Stimulated activated naive CD8-positive, alpha-beta T cell treated with anti-CD3 and anti-CD28 coated beads, Interleukin-15, Interleukin-2, amounts not matched to agents 100 U/mL and 50 U/mL, for 24 hours (primary cell): ENCODE measurements around the gene LAMP1.
A peak's percentile ranks its signal among the peaks of the same experiment; 100 is the strongest.
"Not testable (repeated sequence)": the region's sequence is repeated elsewhere in the genome, so short reads cannot be mapped to it uniquely, and the experiment has no call there.

Experiments used
- ATAC-seq: fragments of 150-1000 bp; cut with Tn5 transposase; one replicate; pipeline ENCODE4 v1.10.0; 2021
- DNase-seq: peaks from one replicate; pipeline ENCODE4 v3.0.0; 2021

The LAMP1 gene, protein sequence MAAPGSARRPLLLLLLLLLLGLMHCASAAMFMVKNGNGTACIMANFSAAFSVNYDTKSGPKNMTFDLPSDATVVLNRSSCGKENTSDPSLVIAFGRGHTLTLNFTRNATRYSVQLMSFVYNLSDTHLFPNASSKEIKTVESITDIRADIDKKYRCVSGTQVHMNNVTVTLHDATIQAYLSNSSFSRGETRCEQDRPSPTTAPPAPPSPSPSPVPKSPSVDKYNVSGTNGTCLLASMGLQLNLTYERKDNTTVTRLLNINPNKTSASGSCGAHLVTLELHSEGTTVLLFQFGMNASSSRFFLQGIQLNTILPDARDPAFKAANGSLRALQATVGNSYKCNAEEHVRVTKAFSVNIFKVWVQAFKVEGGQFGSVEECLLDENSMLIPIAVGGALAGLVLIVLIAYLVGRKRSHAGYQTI

DNA sequence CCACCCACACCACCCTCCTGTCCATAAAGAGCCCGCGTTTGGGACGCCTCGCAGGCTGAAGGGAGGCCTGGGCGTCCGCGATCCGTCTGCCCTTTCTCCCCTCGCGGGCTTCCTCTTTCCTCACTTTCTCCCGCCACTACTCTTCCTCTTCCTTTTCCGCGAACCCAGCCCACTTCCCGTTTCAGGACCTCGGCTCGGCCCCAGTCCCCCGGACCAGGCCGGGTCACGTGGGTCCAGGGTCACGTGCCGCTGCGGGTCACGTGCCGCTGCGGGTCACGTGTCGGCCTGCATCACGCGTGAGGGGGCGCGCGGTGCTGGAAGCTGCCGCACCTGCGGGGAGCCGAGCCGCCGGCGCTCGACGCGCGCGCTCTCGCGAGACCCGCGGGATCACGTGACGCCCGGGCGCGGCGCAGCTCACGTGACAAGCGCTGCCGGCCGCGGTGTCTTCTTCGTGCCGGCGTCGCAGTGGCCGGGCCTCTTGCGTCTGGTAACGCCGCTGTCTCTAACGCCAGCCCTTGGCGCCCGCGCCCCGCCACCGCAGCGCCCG is at the start of gene LAMP1:
Gene LAMP1, plus strand, starts transcription at position 417 of the 547 bp plus-strand sequence. CDS start 196 bp downstream, outside the sequence.
- peak; percentile 100 for DNase-seq
- peak; percentile 87 for ATAC-seq

DNA sequence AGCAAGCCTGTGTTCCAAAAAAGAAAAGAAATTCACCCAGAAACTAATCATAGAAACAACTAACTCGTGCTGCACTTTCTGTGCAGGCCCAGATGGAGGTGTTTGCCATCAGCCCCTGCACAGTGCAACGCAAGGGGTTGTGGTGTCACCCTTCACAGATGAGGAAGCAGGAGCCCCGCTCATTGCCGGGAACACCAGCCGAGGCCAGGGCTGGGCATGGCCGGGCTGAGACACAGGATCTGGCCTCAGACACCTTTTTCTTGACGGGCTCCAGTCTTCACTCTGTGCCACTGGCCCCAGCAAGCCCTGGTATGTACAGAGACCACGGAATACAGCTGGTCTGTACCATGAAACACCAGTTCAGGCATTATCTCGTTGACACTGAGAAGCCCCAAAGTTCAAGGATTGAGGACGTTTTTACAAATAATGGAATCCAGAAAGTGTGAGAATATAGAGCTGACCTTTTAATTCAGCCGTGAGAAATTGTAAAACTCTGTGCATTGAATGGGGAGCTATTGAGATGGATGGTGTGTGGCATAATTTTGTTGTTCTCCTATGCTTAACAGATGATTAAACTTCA is 44.4 kb upstream of the LAMP1 start:
- no peak for DNase-seq

DNA sequence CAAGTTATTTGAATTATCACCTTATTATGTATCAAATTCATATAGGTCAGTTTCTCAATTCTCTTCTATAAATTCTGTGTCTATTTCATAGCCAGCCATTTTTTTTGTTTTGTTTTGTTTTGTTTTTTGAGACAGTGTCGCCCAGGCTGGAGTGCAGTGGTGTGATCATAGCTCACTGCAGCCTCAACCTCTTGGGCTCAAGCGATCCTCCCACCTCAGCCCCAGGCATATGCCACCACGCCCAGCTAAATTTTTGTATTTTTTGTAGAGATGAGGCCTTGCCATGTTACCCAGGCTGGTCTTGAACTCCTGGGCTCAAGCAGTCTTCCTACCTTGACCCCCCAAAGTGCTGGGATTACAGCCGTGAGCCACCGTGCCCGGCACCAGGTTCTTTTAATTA is 39.1 kb upstream of the LAMP1 start:
- ATAC-seq, DNase-seq: not testable (repeated sequence)

More for the DNA sequence above, 44.4 kb upstream of the LAMP1 start:
- ATAC-seq = no peak

DNA sequence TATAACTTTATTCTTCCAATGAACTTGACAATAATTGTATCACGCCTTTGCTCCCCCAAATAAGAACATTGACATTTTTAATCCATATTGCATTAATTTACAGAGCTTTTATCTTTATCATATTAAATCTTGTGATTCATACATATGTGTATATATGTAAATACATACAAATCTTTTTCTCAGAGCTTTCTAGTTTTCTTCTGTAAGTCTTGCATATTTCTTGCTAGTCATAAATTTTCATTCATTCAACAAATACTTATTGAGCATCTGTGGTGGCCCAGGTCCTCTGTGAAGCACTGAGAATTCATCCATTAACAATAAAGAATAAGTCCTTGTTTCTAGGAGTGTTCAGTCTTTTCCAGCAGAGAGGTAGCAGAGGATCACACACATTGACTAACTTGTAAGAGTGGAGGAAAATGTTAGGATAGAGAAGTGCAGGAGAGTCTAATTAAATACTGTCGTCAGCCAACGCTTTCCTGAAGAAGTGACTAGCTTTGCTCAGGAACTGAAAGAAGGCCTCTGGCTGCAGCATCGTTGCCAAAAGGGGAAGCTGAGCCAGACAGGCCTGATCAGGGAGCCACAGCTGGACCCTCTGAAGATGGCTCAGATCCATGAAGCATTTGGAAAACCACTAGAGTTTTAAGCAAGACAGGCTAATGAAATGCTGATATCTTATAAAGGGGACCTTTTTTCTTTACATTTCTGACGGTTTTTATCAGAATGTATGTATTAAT is 38.6 kb upstream of the LAMP1 start:
- ATAC-seq (no peak), DNase-seq (no peak)

DNA sequence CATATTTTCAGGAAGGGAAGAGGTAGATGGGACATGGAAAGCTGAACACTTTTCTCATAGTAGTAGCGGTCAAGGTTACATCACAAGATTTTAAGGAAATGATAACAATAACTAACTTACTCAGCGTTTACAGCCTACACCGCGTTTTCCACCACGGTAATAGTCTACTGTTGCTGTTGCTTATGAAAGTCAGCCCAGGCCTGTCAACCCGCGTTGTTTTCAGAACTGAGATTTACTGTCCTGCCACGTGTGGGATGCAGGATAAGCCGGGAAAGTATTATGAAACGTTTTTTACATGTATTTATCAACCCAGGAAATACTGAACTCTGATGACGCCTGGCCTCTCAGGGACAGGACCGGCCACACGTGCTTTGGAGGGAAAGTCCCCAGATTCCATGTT is 36.0 kb upstream of the LAMP1 start:
- DNase-seq = no peak
- no peak for ATAC-seq

DNA sequence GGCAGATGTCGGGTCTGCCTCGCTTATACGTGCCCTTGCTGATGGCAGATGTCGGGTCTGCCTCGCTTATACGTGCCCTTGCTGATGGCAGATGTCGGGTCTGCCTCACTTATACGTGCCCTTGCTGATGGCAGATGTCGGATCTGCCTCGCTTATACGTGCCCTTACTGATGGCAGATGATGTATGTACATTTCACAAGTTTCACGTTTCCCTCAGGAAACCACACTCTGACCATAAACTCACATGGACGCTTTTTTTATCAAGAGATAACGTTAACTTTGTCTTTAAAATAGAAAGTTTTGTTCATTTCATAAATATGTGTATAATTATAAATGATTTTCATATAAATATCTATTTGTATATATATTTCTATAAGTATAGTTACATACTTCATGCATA is 34.0 kb upstream of the LAMP1 start:
- not testable (repeated sequence) for ATAC-seq, DNase-seq

DNA sequence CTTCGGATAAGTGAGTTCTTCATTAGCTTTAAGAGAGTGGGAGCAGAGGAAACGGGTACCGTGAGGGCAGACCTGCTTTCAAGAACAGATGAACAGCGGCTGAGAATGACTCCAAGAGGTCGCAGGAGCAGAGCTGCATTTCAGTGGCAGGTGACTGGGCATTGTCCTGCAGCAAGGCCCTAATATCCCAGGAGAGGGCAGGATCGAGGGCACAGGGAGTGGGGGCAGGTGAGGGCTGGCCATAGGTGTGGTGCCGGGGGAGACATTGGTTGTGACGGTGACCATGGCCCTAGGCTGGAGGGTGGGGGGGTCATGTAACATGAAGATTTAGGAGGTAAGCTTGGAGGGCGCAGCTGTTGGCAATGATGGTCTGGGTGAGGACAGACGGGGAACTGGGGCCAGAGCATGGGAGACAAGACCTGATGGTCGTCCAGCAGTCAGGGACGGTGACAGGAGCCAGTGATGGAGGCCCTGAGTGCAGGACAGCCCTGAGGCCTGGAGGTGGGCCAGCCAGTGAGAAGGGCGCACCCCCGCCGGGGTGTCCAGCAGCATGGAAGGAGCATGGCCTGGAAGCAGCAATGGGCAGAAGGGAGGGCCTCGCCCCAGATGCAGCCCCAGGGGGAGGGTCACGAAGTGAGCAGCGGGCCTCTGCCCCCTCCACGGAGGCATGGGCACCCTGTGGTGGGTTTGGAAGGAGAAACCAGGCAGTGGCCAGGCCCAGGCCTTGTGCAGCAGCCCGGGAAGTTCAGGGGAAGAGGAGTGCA is 29.2 kb upstream of the LAMP1 start:
- ATAC-seq (peak; percentile 28), DNase-seq (no peak)

DNA sequence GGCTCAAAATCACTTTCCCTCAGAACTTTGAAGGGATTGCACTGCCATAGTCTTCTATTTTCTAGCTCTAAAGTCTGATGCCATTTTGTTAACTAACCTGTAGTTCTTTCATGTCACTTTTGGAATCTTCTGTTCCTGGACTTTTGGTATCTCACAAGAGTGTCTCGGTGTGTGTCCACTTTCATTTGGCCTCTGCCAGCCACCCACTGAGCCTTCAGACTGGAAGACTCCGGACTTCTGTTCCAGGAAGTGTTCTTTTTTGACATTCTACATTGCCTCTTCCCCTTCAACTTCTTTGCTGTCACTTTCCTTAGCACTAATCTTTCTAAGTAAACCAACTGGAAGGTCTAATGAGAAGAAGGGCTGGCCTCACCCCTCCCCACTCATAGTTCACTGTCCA is 25.0 kb upstream of the LAMP1 start:
- ATAC-seq (no peak), DNase-seq (no peak)

DNA sequence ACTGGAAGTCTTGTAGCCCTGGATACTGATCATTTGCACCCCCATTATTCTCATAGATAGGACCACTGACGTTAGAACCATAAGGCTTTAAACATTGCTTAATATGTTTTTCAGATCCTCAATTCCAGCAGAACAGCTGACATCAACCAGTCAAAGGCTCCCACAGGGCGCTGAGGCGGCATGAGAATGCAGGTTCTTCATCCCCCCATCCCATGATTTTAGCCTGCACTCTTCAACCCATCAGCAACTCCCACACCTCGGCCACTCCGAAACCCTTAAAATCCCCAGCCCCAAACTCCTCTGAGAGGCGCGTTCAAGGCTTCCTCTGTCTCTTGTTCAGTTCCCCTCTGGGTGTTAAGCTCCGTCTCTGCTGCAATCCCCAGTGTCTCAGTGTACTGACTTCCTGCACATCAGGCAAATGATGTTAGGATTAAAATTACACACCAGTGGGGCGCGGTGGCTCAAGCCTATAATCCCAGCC is 24.3 kb upstream of the LAMP1 start:
- ATAC-seq (no peak), DNase-seq (no peak)

DNA sequence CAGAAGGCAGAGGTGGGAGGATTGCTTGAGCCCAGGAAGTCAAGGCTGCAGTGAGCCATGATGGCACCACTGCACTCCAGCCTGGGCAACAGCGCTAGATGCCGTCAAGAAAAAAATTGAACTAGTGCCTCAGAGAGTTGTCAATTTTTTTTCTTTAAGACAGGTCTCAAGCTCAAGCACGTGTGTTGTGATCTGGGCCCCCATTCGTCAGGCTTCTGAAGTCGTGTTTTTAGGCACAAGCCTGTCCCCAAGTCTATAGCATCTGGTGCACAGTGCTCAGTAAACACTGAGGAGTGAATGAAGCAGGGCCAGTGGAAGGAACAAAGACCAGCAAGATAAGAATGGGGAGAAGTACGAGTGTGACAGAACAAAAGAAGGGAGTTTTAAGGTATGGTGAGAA is 23.7 kb upstream of the LAMP1 start:
- DNase-seq (no peak), ATAC-seq (no peak)

DNA sequence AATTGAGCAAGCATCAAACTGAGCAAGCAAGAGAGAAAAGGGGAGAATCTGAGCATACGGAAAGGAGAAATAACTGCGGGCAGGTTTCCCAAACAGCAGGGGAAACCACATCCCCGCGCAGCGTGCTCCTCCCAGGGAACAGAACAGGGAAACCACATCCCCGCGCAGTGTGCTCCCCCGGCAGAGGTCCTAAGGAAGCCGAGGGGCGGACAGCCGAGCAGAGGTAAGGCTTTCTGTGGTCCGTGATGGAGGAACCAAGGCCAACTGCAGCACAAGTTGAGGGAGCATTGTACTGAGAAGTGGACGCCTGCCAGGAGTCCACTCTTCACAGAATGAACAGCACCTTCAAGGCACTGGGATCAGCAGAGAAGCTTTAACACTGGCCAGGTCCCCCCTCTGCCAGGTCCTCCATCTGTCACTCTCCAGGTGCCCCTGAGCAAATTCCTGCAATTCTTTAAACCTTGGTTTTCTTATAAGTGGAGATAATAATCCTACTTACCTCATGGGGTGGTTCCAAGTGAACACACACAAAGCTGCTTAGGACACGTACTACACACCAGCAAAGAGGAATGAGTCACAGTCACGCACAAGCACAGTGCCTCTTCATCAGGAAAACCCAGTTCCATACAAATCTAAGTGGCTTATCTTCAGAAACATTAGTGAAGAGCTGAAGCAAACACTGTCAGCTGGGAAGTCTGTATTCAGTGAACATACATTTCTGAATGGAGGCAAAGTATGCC is 23.0 kb upstream of the LAMP1 start:
- ATAC-seq (peak; percentile 15), DNase-seq (no peak)

DNA sequence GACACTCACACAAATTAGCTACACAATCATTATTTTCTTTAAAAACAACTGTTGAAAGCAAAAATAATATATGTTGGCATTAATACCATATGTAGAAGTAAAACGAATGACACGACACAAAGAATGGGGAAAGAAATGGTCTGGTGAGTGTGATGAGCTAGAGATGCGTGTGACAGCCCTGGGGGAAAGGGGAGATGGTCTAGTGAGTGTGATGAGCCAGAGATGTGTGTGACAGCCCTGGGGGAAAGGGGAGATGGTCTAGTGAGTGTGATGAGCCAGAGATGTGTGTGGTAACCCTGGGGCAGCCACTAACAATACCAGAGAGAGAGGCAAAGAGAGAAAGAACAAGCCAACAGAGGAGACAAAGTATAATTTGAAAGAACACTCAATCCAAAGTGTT is 22.3 kb upstream of the LAMP1 start:
- DNase-seq = no peak
- no peak for ATAC-seq

DNA sequence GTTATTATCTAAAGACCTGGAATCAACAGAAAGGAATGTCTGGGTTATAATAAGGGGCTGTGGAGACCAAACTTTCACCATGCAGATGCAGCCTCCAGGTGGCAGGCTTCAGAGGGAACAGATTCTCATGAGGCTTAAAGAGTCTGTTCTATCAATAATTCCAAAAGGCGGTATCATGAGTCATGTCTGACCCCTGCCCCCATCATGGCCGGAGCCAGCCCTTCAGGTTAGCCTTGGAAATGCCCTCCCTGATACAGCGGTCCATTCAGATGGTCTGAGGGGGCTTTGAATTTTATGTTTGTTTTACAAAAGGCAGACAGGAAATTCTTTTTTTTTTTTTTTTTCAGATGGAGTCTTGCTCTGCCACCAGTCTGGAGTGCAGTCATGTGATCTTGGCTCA is 21.7 kb upstream of the LAMP1 start:
- ATAC-seq (peak; percentile 78), DNase-seq (peak; percentile 32)

DNA sequence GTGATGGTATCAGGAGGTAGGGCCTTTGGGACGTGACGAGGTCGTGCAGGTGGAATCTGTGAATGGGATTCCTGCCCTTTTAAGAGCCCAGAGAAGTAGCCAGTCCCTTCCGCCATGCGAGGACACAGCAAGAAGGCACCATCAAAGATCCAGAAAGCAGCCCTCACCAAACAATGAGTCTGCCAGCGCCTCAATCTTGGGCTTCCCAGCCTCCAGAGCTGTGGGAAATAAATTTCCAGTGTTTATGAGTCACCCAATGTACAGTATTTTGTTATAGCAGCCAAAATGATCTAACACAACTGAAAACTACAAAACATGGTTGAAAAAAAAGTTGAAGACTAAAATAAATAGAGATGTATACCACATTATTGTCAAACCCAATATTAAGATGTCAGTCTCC is 16.9 kb upstream of the LAMP1 start:
- no peak for ATAC-seq

DNA sequence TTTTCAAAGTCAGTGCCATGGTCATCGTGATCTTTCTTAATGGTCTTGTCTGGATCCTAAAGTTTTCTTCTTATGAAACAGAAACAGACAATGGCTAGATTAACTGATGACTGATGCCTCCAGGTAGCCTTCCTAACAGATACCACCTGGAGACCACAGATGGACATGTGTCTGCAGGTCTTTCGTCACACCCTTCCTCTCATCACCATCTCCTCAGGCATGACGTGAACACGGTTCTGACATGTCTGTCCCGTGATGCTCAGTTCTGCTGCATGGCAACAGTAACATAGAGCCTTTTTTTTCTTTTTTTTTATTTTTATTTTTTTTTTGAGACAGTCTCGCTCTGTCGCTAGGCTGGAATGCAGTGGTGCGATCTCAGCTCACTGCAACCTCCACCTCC is 13.1 kb upstream of the LAMP1 start:
- ATAC-seq = no peak

More for the DNA sequence above, 16.9 kb upstream of the LAMP1 start:
- DNase-seq = no peak

DNA sequence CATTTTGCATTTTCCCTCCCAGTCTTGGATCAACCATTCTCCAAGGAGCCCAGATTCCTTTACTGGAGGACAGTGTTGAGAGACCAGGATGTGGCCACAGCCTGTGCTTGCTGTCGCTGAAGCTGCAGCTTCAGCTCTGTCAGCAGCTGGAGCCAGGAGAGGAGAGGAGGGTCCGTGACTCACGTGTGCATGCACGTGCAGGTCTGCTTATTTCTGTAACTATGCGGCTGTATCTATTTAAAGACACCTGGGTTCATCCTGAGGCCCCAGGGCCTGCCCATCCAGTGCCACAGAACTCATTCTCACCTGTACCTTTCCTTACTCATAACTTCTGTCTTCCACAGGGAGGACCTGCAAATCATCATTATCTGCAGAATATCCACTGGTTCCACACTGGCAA is 8.2 kb upstream of the LAMP1 start:
- DNase-seq = no peak
- ATAC-seq = no peak

More for the DNA sequence above, 13.1 kb upstream of the LAMP1 start:
- no peak for DNase-seq

DNA sequence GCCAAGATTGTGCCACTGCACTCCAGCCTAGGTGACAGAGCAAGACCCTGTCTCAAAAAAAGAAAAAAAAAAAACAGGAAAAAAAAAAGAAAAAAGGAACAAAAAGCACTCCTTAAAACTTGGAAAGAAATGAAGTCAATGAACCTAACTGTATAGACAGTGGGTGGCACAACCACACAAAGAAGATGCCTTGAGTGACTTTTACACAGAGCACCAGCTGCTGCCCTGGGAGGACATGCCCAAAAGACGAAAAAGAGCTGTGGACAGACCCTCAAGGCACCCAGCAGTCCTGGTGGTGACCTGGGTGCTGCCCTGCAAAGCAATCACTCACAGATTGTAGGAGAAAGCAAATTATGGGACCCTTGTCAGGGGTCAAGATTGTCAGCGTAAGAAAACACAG is 5.9 kb upstream of the LAMP1 start:
- DNase-seq (no peak), ATAC-seq (no peak)

DNA sequence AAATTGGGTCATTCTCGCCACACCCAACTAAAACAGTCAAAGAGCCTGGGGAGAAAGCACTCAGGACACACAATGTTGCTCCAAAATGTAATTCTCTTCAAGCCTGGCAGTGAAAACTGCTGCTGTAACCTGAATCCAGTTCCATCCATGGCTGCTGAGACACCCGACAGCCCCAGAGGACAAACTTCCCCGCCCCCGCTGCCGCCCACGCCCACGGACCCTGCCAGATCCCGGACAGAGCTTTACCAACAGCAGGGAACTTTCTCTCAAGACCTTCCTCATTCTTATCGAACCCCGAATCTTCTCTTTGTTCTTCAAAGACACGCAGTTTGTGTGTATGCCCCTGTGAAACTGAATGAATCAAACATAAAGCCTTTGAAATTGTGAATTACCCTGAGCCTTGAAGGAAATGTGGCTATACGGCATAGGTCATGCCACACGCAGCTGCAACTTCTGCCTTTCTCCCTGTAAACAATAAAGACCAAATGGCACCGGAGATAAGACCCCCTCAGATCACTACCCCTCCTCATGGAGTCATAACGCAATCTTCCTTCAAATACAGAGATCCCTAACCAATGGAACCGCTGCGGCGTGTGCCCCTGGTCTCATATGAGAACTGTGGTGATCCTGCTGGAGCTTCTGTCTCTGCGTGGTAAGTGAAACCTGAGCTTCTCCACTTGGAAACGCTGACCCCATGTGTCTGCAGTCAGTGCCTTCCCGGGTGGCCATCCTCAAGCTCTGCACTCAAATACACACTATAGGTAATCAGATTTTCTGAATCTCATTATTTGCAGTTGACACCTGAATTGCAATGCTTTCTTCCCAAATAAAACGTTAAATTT is 4.8 kb upstream of the LAMP1 start:
- DNase-seq (peak; percentile 36), ATAC-seq (peak; percentile 25)

DNA sequence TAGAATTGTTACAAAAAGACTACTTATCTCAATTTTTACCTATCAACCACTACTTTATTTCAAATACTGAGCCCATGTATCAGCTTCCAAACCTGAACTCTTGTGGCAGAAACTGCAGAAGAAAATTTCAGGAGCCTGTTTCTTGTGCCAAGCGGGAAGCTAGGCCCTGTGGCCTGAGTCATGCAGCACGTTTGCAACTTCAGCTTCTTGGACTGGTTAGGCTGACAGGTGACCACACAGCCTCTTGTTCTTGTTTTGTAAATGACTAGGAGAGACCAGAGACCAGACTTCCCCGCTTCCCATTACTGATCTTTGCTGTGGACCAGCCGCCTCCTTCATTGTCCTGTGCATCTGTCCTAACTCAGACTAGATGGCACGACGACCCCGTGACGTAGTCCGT is 3.4 kb upstream of the LAMP1 start:
- DNase-seq = no peak
- no peak for ATAC-seq

DNA sequence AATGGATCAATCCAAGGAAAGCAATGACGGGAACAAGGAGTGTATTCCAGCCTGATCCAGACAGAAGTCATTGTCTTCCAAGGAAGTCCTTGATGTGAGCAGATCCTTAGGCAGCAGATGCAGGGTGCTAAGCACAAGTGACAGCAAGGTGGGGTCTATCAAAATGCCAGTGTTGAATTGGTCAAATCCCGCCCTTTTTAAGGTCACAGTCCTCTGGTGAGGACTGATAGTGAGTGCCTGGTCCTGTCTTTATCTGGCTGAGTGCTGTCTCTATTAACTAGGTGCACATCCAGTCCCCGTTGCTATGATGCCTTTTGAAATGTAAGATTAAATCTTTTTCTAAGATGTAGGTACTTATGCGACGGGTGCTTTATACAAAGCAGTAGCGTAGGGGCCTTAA is 1.3 kb upstream of the LAMP1 start:
- ATAC-seq = no peak
- no peak for DNase-seq
